GM08714 (cell line): ENCODE measurements around the gene TMEM208.
A peak's percentile ranks its signal among the peaks of the same experiment; 100 is the strongest.

Source experiments
- H3K4me3 ChIP-seq: fragments of 200-500 bp; sonication (Bioruptor generic); 2 replicates; pipeline ENCODE4 v1.5.1; 2014; ENCODE audit warnings: mild to moderate bottlenecking, low read length, inconsistent platforms
- ZNF274 ChIP-seq: IDR thresholded peaks from 2 replicates; pipeline ENCODE4 v1.6.1; 2012; ENCODE audit warnings: mild to moderate bottlenecking, low read depth, low read length

TMEM208 gene

DNA sequence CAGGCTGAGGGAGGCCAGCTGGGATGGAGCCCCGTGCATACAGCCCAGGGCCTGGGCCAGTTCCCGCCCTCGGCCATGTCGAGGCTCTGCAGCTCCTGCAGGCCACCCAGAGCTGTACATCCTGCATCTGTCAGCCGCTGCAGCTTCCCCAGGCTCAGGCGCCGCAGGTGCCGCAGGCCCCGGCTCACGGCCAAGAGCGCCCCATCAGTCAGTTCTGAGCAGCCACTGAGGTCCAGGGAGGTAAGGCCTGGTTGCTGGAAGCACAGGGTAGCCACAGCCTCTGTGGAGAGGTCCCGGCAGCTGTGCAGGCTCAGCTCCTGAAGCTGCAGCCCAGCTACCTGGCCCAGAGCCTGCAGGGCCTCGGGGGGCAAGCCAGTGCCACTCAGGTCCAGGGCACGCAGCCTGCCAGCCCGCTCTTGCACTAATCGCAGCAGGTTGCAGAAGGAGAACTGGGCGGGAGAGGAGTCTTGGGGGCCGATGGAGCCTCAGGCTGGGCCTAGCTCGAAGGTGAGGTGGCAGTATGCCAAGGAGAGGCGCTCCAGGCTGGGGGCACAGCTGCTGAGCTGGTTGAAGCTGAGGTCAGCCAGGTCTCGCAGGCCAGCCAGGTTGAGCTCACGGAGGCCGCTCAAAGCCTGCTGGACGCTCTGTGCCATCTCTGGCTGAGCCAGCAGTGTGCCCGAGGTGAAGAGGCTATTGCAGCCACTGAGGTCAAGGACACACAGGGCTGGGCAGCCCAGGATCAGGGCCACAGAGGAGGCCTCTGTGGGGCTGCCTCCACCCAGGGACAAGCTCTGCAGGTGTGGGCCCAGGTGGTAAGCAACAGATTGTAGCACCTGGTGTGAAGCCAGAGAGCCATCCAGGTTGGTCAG lies 16.6 kb upstream of the TMEM208 start:
- no peak overlapping the region for H3K4me3 ChIP-seq
- no peak for TF ChIP-seq ZNF274

GRCh38 chr16:67211674-67212073 lies 15.3 kb upstream of the TMEM208 start:
- H3K4me3 ChIP-seq = no peak overlapping the region
- TF ChIP-seq ZNF274 = no peak

DNA sequence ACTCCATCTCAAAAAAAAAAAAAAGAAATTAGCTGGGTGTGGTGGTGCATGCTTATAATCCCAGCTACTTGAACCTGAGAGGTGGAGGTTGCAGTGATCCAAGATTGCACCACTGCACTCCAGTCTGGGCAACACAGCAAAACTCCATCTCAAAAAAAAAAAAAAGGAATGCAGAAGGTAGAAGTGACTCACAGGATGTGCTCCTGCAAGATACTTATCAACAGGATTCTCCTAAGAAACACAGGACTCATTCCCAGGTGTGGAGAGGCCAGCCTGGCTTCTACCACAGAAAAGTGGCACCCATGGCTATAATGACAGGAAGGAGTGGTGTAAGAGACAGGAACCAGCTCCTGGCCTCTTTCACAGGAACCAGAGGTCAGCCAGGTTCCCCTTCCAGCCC lies 14.2 kb upstream of the TMEM208 start:
- no peak overlapping the region for H3K4me3 ChIP-seq
- no peak for TF ChIP-seq ZNF274

DNA sequence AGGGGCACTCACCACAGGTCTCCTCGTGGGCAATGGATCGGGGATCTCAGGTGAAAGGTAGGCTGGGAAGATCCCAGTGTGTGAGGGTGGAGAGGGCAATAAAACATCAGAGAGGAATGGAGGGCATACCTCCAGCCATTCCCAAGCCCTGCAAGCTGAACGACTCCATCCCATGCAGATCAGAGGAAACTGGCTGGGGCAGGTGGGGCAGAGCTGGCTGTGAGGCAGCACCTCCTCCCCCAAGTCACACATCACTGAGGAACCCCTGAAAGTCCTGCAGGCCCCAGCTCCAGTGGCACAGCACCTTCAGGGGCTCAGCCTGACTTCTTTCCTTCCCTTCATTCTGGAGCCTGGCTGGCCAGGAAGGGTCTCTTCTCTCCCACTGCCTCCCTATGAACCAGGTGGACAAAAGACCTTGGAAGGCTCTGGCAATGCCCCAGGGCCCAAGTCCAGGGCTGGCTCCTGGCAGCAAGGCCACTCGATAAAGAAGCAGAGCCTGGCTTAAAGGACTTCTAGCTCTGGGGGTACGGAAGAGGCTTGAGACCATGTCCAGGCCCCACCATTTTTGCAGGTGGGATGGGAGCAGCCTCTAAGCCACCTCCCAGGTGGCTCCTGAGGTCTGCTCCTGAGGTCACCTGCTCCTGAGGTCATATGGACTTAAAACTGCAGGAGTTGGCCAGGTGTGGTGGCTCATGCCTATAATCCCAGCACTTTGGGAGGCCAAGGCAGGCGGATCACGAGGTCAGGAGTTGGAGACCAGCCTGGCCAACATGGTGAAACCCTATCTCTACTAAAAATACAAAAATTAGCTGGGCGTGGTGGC lies 13.5 kb upstream of the TMEM208 start:
- no peak overlapping the region for H3K4me3 ChIP-seq
- no peak for TF ChIP-seq ZNF274

DNA sequence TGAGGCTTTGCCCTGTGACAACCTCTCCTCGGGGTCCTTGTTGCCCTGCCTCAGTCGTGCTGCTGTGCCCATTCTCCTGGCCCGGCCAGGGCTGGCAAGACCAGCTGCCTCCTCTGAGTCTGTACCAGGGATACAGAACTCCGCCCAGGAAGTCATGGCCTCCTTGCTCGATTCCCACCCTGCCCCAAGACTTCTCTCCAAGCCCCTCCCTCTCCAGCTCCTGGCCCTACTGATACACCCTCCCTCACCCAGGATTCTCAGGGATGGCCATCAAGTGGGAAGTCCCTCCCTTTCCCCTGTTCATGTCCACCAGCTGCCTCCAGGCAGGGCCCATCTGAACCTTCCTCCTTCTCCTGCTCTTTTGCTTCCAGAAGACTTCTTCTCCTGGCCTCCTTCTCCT lies 11.2 kb upstream of the TMEM208 start:
- no peak overlapping the region for H3K4me3 ChIP-seq
- no peak for TF ChIP-seq ZNF274

- TF ChIP-seq ZNF274 = no peak
- no peak overlapping the region for H3K4me3 ChIP-seq
These were observed 10.1 kb upstream of the TMEM208 start for GRCh38 chr16:67216612-67217490.

DNA sequence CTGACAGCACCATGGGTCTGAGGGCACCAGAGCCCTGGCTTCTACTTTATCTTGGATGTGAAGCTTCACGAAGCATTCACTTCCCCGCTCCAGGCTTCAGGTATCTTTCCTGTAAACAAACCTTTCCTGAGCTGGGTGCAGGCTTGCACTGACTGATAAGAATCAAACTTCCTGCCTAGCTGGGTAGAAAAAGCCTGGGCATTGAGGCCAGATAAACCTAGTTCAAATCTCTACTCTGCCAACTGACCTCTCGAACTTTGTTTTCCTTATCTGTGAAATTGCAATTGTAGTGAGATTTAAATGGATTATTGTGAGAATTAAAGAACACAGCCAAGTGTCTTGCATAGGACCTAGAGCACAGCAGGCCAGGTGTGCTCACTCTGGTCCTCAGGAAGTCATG lies 2.9 kb upstream of the TMEM208 start:
- H3K4me3 ChIP-seq = no peak overlapping the region
- TF ChIP-seq ZNF274 = no peak

GRCh38 chr16:67226295-67226803 lies 581 bp upstream of the TMEM208 start:
- H3K4me3 ChIP-seq = peak overlapping the region; percentile 87
- TF ChIP-seq ZNF274 = no peak

DNA sequence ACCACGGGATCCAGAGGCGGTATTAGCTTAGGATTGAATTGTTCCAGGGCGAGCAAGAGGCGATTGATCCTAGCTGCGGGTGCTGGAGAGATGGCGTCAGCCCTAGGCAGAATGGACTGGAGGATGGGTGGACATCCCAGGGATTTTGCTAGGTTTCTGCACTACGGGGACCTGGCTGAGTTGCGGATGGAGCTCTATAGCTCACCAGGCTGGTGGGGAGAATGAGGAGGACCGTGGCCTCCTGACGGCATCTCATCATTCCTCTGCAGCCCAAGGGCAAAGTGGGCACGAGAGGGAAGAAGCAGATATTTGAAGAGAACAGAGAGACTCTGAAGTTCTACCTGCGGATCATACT lies 614 bp downstream of the TMEM208 start:
- H3K4me3 ChIP-seq = peak overlapping the region; percentile 90
- TF ChIP-seq ZNF274 = no peak

DNA sequence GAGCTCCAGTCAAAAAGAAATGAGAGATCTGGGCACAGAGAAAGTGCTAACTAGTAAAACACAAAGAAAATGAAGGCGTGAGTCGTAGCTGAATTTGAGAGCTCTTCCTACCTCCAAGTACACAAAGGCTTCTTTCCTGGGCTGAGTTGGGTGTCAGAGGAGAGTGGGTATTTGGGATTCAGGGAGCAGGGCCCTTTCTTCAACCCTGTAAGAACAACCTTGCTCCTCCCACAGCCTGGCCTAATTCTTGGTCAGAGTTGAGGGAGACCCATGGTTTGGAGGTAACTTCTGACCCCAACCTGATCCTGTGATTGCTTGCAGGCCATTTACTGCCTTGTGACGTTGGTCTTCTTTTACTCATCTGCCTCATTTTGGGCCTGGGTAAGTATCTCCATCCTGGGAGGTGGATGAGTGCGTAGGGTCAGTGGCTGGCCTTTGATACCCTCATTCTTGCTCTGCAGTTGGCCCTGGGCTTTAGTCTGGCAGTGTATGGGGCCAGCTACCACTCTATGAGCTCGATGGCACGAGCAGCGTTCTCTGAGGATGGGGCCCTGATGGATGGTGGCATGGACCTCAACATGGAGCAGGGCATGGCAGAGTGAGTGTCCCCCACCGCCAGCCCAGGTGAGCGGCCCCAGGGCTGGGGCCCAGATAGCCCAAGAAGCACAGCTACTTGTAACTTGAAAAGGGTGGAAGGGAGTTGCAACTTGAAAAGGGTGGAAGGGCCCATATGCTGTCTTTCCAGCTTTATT lies 1.3 kb downstream of the TMEM208 start:
- H3K4me3 ChIP-seq = peak overlapping the region; percentile 90

GRCh38 chr16:67228905-67229304 lies 2.0 kb downstream of the TMEM208 start:
- H3K4me3 ChIP-seq = no peak overlapping the region
- TF ChIP-seq ZNF274 = no peak

More for the DNA sequence above, 1.3 kb downstream of the TMEM208 start:
- no peak for TF ChIP-seq ZNF274

GRCh38 chr16:67229906-67230808 lies 3.2 kb downstream of the TMEM208 start:
- no peak overlapping the region for H3K4me3 ChIP-seq
- no peak for TF ChIP-seq ZNF274
